Measurements from ENCODE around the gene LKAAEAR1. TPM values are rescaled to one million over a fixed set of nuclear protein-coding genes. Genes with fewer than 3 reads are reported as not detected.
A peak's percentile ranks its signal among the peaks of the same experiment; 100 is the strongest.

The LKAAEAR1 gene
- total and polyA plus RNA-seq, 2 of the 13 experiments (the other 11 are each of a cell fraction or from before 2014, with no cell fraction given): not detected

- TF ChIP-seq MZF1 (CRISPR knock-in tag; IDR thresholded peaks at IDR 0.05; ENCODE audit: borderline replicate concordance) (0 out of 2 replicates have a peak, but pooled peaks have one; percentile 6), CEBPZ (IDR thresholded peaks at IDR 0.05; ENCODE audit: low read length) (no peak), ATF6 (CRISPR knock-in tag; conservative IDR thresholded peaks at IDR 0.05) (no peak), ZNF652 (CRISPR knock-in tag; IDR thresholded peaks at IDR 0.05; ENCODE audit: borderline replicate concordance, low read depth) (no peak), NFIC (IDR thresholded peaks at IDR 0.05; ENCODE audit: low read length) (no peak), NFKBIZ (CRISPR knock-in tag; IDR thresholded peaks at IDR 0.05) (no peak), E2F2 (CRISPR knock-in tag; IDR thresholded peaks at IDR 0.05; ENCODE audit: borderline replicate concordance) (no peak), HOXA3 (CRISPR knock-in tag; IDR thresholded peaks at IDR 0.05) (peak; percentile 65), ZFP41 (CRISPR knock-in tag; IDR thresholded peaks at IDR 0.05; ENCODE audit: borderline replicate concordance) (peak; percentile 75), ZNF17 (CRISPR knock-in tag; IDR thresholded peaks at IDR 0.05) (no peak), SETDB1 (CRISPR knock-in tag; IDR thresholded peaks at IDR 0.05; ENCODE audit: borderline replicate concordance) (no peak), MTA3 (CRISPR knock-in tag; IDR thresholded peaks at IDR 0.05) (no peak), FOSL1 (CRISPR knock-in tag; IDR thresholded peaks at IDR 0.05; ENCODE audit: borderline replicate concordance) (no peak), ZNF501 (CRISPR knock-in tag; IDR thresholded peaks at IDR 0.05) (peak; percentile 68; the same call in 1 of the 2 replicates), NR0B2 (CRISPR knock-in tag; IDR thresholded peaks at IDR 0.05) (peak; percentile 53), ZC3H4 (CRISPR knock-in tag; IDR thresholded peaks at IDR 0.05; ENCODE audit: borderline replicate concordance) (no peak), CSRNP2 (CRISPR knock-in tag; conservative IDR thresholded peaks at IDR 0.05; ENCODE audit: low read depth) (no peak), STAG1 (CRISPR knock-in tag; IDR thresholded peaks at IDR 0.05) (no peak), TBL1XR1 (IDR thresholded peaks at IDR 0.05; ENCODE audit: borderline replicate concordance, low read length, partially characterized antibody) (no peak), NFIB (CRISPR knock-in tag; IDR thresholded peaks at IDR 0.05; ENCODE audit: borderline replicate concordance) (no peak)
These were observed 27.1 kb downstream of the LKAAEAR1 start (continued) for GRCh38 chr20:64056889-64057627.

Data from HepG2 (cell line).